A673 (cell line): ENCODE results near the gene SGO2. TPM values are rescaled to one million over a fixed set of nuclear protein-coding genes. Genes with fewer than 3 reads are reported as not detected.

Source experiments
- BruUV-seq: library from RNA; stranded (reverse); fragments of 400-500 nt; replicated peaks from 2 replicates; lab custom pipeline; 2021; lab: Mats Ljungman, UMichigan
- CTCF ChIA-PET: fragments of 300-600 bp; sonication (Branson Sonifier 250); formaldehyde crosslinking; loops from one replicate; lab custom pipeline; 2022; ENCODE audit warnings: antibody characterized with exemption; lab: Charles Lee
- POLR2A ChIA-PET: fragments of 300-600 bp; sonication (Branson Sonifier 250); formaldehyde crosslinking; loops from one replicate; lab custom pipeline; 2022; ENCODE audit warnings: antibody characterized with exemption; ENCODE audit not compliant: low non-redundant PET; lab: Charles Lee
- DNase-seq: peaks from one replicate; pipeline ENCODE4 v3.0.0-alpha.2; 2015; ENCODE audit warnings: low spot score
- H3K27ac ChIP-seq: fragments of 200-600 bp; sonication (generic); 2 replicates; pipeline ENCODE4 v1.5.1; 2016; ENCODE audit warnings: mixed run types, low read depth, mild to moderate bottlenecking, mixed read lengths, antibody characterized with exemption, low read length; ENCODE audit not compliant: poor library complexity, severe bottlenecking
- H3K27me3 ChIP-seq: fragments of 200-600 bp; sonication (generic); replicated peaks from 2 replicates; pipeline ENCODE4 v1.6.1; 2017; ENCODE audit warnings: mixed run types, low read depth, mild to moderate bottlenecking, mixed read lengths, antibody characterized with exemption, low read length; ENCODE audit not compliant: insufficient read depth, poor library complexity
- H3K36me3 ChIP-seq: fragments of 200-600 bp; sonication (generic); 2 replicates; pipeline ENCODE4 v1.6.1; 2016; ENCODE audit warnings: mixed run types, mild to moderate bottlenecking, mixed read lengths, antibody characterized with exemption, low read length; ENCODE audit not compliant: insufficient read depth, poor library complexity, severe bottlenecking
- H3K4me1 ChIP-seq: fragments of 200-600 bp; sonication (generic); 2 replicates; pipeline ENCODE4 v1.6.1; 2017; ENCODE audit warnings: mixed run types, mild to moderate bottlenecking, mixed read lengths, antibody characterized with exemption, low read length; ENCODE audit not compliant: insufficient read depth, poor library complexity, severe bottlenecking
- H3K4me3 ChIP-seq: fragments of 200-600 bp; sonication (generic); 2 replicates; pipeline ENCODE4 v1.5.1; 2016; ENCODE audit warnings: low read depth, mixed run types, mild to moderate bottlenecking, mixed read lengths, low read length; ENCODE audit not compliant: poor library complexity, severe bottlenecking
- H3K9me3 ChIP-seq: fragments of 200-600 bp; sonication (generic); 2 replicates; pipeline ENCODE4 v1.6.1; 2016; ENCODE audit warnings: mixed run types, low read depth, mild to moderate bottlenecking, mixed read lengths, antibody characterized with exemption, low read length; ENCODE audit not compliant: poor library complexity, severe bottlenecking
- CTCF ChIP-seq: fragments of 300-800, 200-600 bp; sonication (generic); conservative IDR thresholded peaks from 2 replicates; pipeline ENCODE4 v1.5.1; 2017; ENCODE audit warnings: low read depth, mild to moderate bottlenecking, antibody characterized with exemption, low read length, moderate library complexity, mixed read lengths
- EZH2 ChIP-seq: fragments of 200-600 bp; sonication (generic); IDR thresholded peaks from 2 replicates; pipeline ENCODE4 v1.6.1; 2017; ENCODE audit warnings: borderline replicate concordance, low read depth, mild to moderate bottlenecking, mixed read lengths, antibody characterized with exemption, low read length; ENCODE audit not compliant: poor library complexity, severe bottlenecking
- intact Hi-C: fragments of 100-400 bp; cut with micrococcal nuclease; formaldehyde crosslinking; loops from one replicate; pipeline ENCODE4 v1.10.0; 2022; ENCODE audit not compliant: unreplicated experiment
- total RNA-seq: library from RNA; stranded (reverse); gene quantifications from 2 replicates; pipeline ENCODE4 v1.2.3, GENCODE V29; 2021

The SGO2 gene
- total RNA-seq, 1 experiment from 2014 or later = 37.3 TPM

GRCh38 chr2:200603972-200604371 is 78.0 kb downstream of the SGO2 start:
- Histone ChIP-seq H3K36me3 (no peaks in the 10 kb centered on the region), H3K9me3 (no peaks in the 10 kb centered on the region), H3K4me1 (no peaks in the 10 kb centered on the region), H3K4me3 (no peak overlapping the region), H3K27me3 (no peaks in the 10 kb centered on the region), H3K27ac (no peak overlapping the region)
- intact Hi-C loops = no loop called here
- no TSS peak for BruUV-seq
- TF ChIP-seq EZH2 (no peak), CTCF (no peak)
- ChIA-PET POLR2A (no interaction called here), CTCF (no interaction called here)
- no peak for DNase-seq

- ChIA-PET CTCF (no interaction called here), POLR2A (no interaction called here)
- no TSS peak for BruUV-seq
- Histone ChIP-seq H3K27me3 (no peaks in the 10 kb centered on the region), H3K4me1 (no peaks in the 10 kb centered on the region), H3K27ac (no peak overlapping the region), H3K4me3 (no peak overlapping the region), H3K9me3 (no peaks in the 10 kb centered on the region), H3K36me3 (no peaks in the 10 kb centered on the region)
- TF ChIP-seq EZH2 (no peak), CTCF (no peak)
- intact Hi-C loops = no loop called here
- no peak for DNase-seq
Observed at GRCh38 chr2:200604571-200605255, 78.7 kb downstream of the SGO2 start.

- TF ChIP-seq CTCF = no peak
- no peak for TF ChIP-seq EZH2
- H3K4me1 ChIP-seq = no peaks in the 10 kb centered on the region
- H3K27me3 ChIP-seq = no peaks in the 10 kb centered on the region
- H3K4me3 ChIP-seq = no peak overlapping the region
- POLR2A ChIA-PET = no interaction called here
- H3K27ac ChIP-seq = no peak overlapping the region
- intact Hi-C loops = no loop called here
- CTCF ChIA-PET = no interaction called here
- H3K9me3 ChIP-seq = no peaks in the 10 kb centered on the region
- no TSS peak for BruUV-seq
- DNase-seq = no peak
- H3K36me3 ChIP-seq = no peaks in the 10 kb centered on the region
Observed at GRCh38 chr2:200608341-200609027, 82.5 kb downstream of the SGO2 start.
